AG09309 (cell line): Measurements from ENCODE around the gene LDLRAD4.

Experiments
- DNase-seq: peaks from one replicate; pipeline ENCODE4 v3.0.0-alpha.2; 2010; ENCODE audit warnings: low read depth
- H3K4me3 ChIP-seq: 2 replicates; pipeline ENCODE4 v1.5.1; 2011; ENCODE audit warnings: mild to moderate bottlenecking, low read depth, low read length, moderate library complexity; ENCODE audit not compliant: control insufficient read depth
- TF ChIP-seq, protein P1 (sequence below): IDR thresholded peaks from 2 replicates; pipeline ENCODE4 v1.5.1; 2011; ENCODE audit warnings: mild to moderate bottlenecking, low read depth, low read length, inconsistent platforms; ENCODE audit not compliant: insufficient read depth, control insufficient read depth; ENCODE audit errors: missing control alignments

Gene LDLRAD4

DNA sequence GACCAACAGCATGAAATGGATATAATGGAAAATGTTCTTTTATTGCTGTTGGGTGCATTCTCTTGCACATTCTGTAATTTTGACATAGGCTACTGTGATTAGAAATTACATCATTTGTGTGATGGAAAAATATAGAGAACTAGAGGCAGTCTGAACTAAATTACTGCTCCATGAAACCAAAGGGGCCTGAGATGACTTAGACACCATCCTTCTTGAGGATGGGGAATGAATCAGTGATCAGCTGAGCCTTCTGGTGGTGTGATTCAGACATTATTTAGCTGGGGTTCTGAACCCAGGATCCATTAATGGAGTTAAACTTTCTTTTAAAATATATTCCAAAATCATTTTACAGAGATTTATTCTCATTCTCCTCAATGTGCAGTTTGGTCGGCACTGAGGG, 135.8 kb downstream of the LDLRAD4 start:
- DNase-seq, result no peak
- no peak overlapping the region for H3K4me3 ChIP-seq
- TF ChIP-seq, protein P1, sequence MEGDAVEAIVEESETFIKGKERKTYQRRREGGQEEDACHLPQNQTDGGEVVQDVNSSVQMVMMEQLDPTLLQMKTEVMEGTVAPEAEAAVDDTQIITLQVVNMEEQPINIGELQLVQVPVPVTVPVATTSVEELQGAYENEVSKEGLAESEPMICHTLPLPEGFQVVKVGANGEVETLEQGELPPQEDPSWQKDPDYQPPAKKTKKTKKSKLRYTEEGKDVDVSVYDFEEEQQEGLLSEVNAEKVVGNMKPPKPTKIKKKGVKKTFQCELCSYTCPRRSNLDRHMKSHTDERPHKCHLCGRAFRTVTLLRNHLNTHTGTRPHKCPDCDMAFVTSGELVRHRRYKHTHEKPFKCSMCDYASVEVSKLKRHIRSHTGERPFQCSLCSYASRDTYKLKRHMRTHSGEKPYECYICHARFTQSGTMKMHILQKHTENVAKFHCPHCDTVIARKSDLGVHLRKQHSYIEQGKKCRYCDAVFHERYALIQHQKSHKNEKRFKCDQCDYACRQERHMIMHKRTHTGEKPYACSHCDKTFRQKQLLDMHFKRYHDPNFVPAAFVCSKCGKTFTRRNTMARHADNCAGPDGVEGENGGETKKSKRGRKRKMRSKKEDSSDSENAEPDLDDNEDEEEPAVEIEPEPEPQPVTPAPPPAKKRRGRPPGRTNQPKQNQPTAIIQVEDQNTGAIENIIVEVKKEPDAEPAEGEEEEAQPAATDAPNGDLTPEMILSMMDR, result no peak

DNA sequence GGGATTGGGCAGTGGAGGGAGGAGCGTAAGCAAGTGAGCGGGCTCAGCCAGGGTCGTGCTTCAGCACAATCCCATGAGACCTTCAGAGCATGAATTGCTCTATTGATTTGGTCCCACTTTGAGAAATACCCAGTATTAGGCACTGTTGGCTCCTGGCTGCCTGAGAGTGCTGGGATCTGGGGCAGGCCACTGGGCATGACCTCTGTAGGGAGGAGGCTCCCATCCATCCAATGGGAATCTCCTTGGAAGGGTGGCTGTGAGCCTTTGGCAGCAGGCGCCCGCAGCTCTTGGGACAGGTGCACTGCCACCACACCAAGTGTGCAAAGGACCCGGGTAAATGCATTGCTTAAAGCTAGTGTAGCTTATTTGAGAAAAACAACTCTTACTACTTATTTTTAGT, 137.5 kb downstream of the LDLRAD4 start:
- no peak for DNase-seq
- no peak overlapping the region for H3K4me3 ChIP-seq
- TF ChIP-seq, protein P1, result no peak

DNA sequence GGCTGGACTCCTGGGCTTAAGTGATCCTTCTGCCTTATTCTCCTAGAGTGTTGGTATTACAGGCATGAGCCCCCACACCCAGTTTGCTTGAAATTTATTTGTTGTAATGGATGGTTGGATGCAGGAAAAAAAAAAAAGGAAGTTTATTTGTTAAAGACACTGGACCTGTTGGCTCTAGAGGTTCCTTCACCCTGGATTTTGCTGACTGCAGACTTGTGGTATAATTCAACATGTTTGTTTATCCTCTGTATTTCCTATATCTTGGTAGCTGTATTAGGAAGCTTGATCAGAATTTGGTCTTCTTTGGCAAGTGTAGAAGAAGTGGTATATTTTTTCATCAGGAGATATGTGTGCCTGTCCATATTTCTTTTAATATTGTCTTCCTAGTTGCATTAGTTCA, 138.7 kb downstream of the LDLRAD4 start:
- no peak for DNase-seq
- TF ChIP-seq, protein P1, result no peak
- H3K4me3 ChIP-seq, result no peak overlapping the region

DNA sequence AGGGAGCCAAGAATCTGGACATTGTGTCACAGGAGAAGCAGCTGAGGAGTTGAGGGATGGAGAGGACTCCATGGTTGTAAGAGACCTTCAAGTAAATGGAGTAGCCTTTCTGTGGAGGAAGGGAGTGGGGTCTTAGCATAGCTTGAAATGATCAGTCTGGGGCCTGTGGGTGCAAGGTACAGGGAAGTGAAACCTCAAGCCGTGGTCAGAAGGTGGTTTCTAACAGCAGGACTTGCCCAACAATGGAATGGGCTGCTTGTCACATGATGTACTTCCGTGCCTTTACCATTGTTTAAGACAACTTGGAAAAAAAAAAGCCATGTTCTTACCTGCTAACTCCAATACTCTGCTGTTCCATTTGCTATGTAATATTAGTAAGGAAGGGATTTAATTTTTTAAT, 140.7 kb downstream of the LDLRAD4 start:
- DNase-seq, result no peak

DNA sequence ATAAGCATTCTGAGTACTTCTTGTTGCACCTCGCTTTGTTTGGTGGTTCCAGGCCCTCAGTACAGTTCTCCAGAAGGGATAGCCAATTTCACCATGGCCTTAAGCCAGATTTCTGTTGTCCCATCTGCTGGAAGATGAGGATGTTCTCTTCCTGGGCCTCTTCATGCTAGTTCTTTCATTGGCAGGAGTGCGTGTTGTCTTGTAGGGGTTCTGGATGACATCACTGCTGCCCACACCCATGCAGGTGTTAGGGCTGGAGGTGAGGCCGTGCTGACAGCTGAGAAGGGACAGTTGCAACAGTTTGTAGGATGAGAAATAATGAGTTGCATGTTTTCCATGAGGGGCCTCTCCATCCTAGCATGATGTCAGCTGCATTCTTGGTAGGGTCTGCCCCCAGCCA, 142.9 kb downstream of the LDLRAD4 start:
- no peak overlapping the region for H3K4me3 ChIP-seq
- TF ChIP-seq, protein P1, result no peak

More for the DNA sequence above, 140.7 kb downstream of the LDLRAD4 start:
- TF ChIP-seq, protein P1, result no peak
- H3K4me3 ChIP-seq, result no peak overlapping the region

DNA sequence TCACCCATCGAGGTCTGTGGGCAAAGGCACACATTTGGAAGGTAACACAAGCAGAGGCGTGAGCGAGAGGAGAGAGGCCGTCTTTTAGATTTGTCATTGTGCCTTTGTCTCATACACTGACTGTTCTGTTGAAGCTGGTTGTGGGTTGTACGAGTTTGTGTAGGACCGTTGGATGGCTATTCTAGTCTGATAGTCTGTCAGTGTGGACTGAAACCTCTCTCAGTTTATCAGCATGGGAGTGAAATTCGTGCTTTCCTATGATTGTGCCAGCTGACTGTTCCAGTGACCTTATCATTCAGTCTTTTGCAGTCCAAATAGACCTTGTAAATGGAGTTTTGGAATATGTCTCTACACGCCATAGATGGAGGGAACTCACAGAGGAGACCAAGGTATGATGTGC, 143.5 kb downstream of the LDLRAD4 start:
- H3K4me3 ChIP-seq, result no peak overlapping the region
- no peak for DNase-seq
- TF ChIP-seq, protein P1, result no peak

More for the DNA sequence above, 142.9 kb downstream of the LDLRAD4 start:
- no peak for DNase-seq

DNA sequence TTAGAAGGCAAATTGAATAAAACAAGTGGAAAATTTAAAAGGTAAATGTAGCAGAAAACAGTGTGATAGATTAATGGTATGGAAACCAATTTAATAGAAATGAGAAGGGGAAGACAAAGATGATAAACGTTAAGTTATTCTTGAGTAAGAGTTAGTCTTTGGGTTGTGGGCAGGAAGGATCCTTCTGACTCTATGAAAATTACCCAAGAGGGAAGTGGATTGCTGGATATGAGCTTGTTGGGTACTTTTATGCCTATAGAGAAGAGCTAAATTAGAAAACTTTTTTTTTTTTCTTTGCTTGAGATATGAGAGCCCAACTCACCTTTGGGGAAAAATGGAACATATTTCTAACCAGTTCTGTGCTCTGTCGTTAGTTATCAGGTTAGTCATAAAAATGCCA, 144.0 kb downstream of the LDLRAD4 start:
- TF ChIP-seq, protein P1, result no peak
- no peak overlapping the region for H3K4me3 ChIP-seq
- no peak for DNase-seq
